Heart left ventricle (tissue), 16 donors: Measurements from ENCODE around the gene CHRM5. TPM values are rescaled to one million over a fixed set of nuclear protein-coding genes. Genes with fewer than 3 reads are reported as not detected.

ENCODE experiments used
- ATAC-seq, 4 donors: fragments of 200-7000 bp; cut with Tn5 transposase; one replicate each; pipeline ENCODE4 v1.9.1; 2020 to 2022; ENCODE audit warnings: moderate library complexity in 4 of 4, mild to moderate bottlenecking in 3 of 4, moderate number of reproducible peaks in 1 of 4
- DNase-seq, 5 donors: peaks; one replicate each; pipeline ENCODE4 v3.0.0-alpha.2; 2020
- H3K27ac ChIP-seq, 12 donors: fragments of 200-600 bp; sonication (generic) in 4 of 12; one replicate each; pipeline versions ENCODE4 v1.5.0 to v1.8.0; 2016 to 2022; ENCODE audit warnings: mild to moderate bottlenecking in 2 of 12
- H3K27me3 ChIP-seq, 9 donors: fragments of 200-600 bp; sonication (generic) in 2 of 9; one replicate each; pipeline versions ENCODE4 v1.5.1 to v1.8.0; 2016 to 2022; ENCODE audit warnings: mild to moderate bottlenecking in 3 of 9
- H3K36me3 ChIP-seq, 9 donors: fragments of 200-600 bp; sonication (generic) in 2 of 9; one replicate each; pipeline versions ENCODE4 v1.5.0 to v1.8.0; 2018 to 2022; ENCODE audit warnings: mild to moderate bottlenecking in 2 of 9
- H3K4me1 ChIP-seq, 12 donors: fragments of 200-600 bp; sonication (generic) in 4 of 12; one replicate each; pipeline versions ENCODE4 v1.5.0 to v1.8.0; 2016 to 2022; ENCODE audit warnings: mild to moderate bottlenecking in 3 of 12
- H3K4me3 ChIP-seq, 12 donors: fragments of 200-600 bp; sonication (generic) in 4 of 12; one replicate each; pipeline versions ENCODE4 v1.5.0 to v1.8.0; 2017 to 2022; ENCODE audit warnings: mild to moderate bottlenecking in 9 of 12, moderate library complexity in 4 of 12
- H3K9me3 ChIP-seq, 12 donors: fragments of 200-600 bp; sonication (generic) in 4 of 12; one replicate each; pipeline versions ENCODE4 v1.5.0 to v1.8.0; 2016 to 2022; ENCODE audit warnings: mild to moderate bottlenecking in 1 of 12
- CTCF ChIP-seq, 12 donors: fragments of 200-600 bp; sonication (generic) in 4 of 12; IDR thresholded peaks; one replicate each; pipeline versions ENCODE4 v1.5.0 to v1.8.0; 2018 to 2022; ENCODE audit warnings: antibody characterized with exemption in 12 of 12, mild to moderate bottlenecking in 5 of 12
- POLR2A ChIP-seq, 2 donors: fragments of 450-650 bp; IDR thresholded peaks; one replicate each; pipeline ENCODE4 v1.6.1; 2017; ENCODE audit warnings: antibody characterized with exemption in 2 of 2, mild to moderate bottlenecking in 2 of 2, moderate library complexity in 2 of 2
- WGBS, 4 donors: extraction: QIAGEN DNeasy Blood & Tissue Kit in 2 of 4; methylation state at CpG; one replicate each; pipeline versions ENCODE4 v1.1.5 to v1.1.7; 2013 to 2018; 5-methylcytosine and 5-hydroxymethylcytosine counted together
- intact Hi-C, 10 donors: fragments of 100-400 bp; cut with DNase I; formaldehyde crosslinking; loops; one replicate each; pipeline versions ENCODE4 v1.11.1 to v1.14.2; 2022
- polyA plus RNA-seq, 2 donors: library from polyadenylated mRNA; stranded (reverse); fragments of 200-250 nt; gene quantifications; one replicate each; pipeline ENCODE4 v1.2.3, GENCODE V29; 2013
- total RNA-seq, 9 donors: library from RNA; depleted of rRNA in 2 of 9; stranded (reverse); fragments of >200 nt in 2 of 9; fragmentation: NEBNext Ultra II Directional in 3 of 9; extraction: Animal tissue kit (Norgen Biotek cat#: 25700) in 3 of 9; gene quantifications; one replicate each; pipeline versions ENCODE4 v1.1.0 to v1.2.4, GENCODE V29; 2016 to 2023
- donor health status: ischemic (EF 13 %, LVEDD 7.1; RV severe dilation, severe dysfunction).
- donor health status: healthy with polysubstance abuse.
- donor health status: DM: no; HTN: yes; CAD: no.
- donor health status: DM: no; HTN: no; CAD: no.
- donor health status: ischemic (EF 25% LVEDD 6.9; RV normal size, moderate dysfunction).
- donor health status: ischemic (EF 25% LVEDD 5.7; RV mildly dilated, moderate dysfunction).
- donor health status: healthy.
- donor health status: DM: yes; HTN: yes; CAD: no.
- donor health status: ischemic (EF 35%, LVEDD 5.7; RV mildly dilated, moderate dysfunction).
- donor health status: nonischemic (EF 11% LVEDD 7.7; RV severe dilation, severe dysfunction).
- donor health status: DM: yes; HTN: yes; CAD: no.
- donor health status: PGD.
- donor health status: ischemic (EF 29% LVEDD 5.4; RV normal size, mild dysfunction).
- donor health status: nonischemic (EF 23%, LVEDD 6.1; RV moderate dilation, normal function).

CHRM5 gene
- total and polyA plus RNA-seq, 11 donors, result not detected

DNA sequence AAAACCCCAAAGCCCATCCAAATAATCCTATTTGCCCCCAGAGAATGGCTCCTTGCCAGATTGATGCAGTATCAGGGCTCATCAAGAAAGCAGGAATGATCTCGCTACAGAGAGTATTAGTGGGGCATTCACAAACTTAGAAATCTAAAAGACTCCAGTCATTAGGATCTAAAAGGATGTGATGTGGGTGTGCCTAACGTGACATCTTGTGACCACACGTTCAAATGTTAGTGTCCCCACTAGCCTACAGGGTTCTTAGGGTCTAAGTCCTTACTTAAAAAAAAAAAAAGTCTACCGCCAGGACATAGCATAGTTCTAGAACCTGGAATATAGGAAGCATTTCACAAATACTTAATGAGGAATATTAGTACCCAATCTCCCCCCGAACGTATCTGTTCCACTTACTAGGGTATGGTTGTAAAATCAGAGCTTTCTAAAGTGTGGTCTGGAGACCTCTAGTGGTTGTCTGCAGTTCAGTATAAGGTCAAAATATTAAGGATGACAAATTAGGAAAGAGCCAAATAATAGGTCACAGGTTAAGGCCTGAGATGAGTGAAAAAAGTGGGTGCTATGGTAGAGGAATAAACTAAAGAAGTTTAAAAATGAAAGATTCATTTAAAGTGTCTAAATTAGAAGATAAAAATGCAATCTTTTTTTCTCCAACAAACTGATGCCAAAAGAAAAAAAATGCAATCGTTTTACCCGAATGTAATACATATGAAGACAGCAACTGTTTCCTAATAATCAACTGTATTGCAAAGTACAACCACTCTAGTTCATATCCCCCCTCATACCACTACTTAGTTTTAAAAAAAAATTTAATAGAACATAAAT lies 4.2 kb upstream of the CHRM5 start:
- intact Hi-C loops, result loop anchor here in 8 of 10 donors (5.0 to 10.0 kb wide), 2 partner anchors 227 to 229 kb away; no protein-coding TSS in a partner anchor
- H3K27ac ChIP-seq, result no peak overlapping the region
- 61 to 64% (median 61%) methylated on average over 8 of the region's 8 CpGs for WGBS, 4 donors
- DNase-seq (no peak), ATAC-seq (no peak)
- H3K27me3 ChIP-seq, result no peaks in the 10 kb centered on the region
- H3K4me1 ChIP-seq, result peaks cover 0 to 6% (median 0%) of the 10 kb centered on the region in 12 donors
- no peak overlapping the region for H3K4me3 ChIP-seq
- no peaks in the 10 kb centered on the region for H3K9me3 ChIP-seq
- no peaks in the 10 kb centered on the region for H3K36me3 ChIP-seq
- TF ChIP-seq POLR2A (IDR thresholded peaks at IDR 0.05) (no peak), CTCF (IDR thresholded peaks at IDR 0.05) (peak; percentile 34 to 68 (median 50))

GRCh38 chr15:33964665-33965040 lies 3.6 kb upstream of the CHRM5 start:
- Histone ChIP-seq H3K27ac (no peak overlapping the region), H3K4me3 (no peak overlapping the region), H3K4me1 (peaks cover 0 to 6% (median 0%) of the 10 kb centered on the region in 12 donors), H3K27me3 (no peaks in the 10 kb centered on the region), H3K9me3 (no peaks in the 10 kb centered on the region), H3K36me3 (no peaks in the 10 kb centered on the region)
- 95 to 99% (median 98%) methylated on average over 2 of the region's 2 CpGs for WGBS, 4 donors
- DNase-seq, result no peak
- no peak for ATAC-seq
- TF ChIP-seq POLR2A (IDR thresholded peaks at IDR 0.05) (no peak), CTCF (IDR thresholded peaks at IDR 0.05) (no peak)
- intact Hi-C loops, result loop anchor here (5.0 to 10.0 kb wide), 2 partner anchors 227 to 230 kb away; no protein-coding TSS in a partner anchor

DNA sequence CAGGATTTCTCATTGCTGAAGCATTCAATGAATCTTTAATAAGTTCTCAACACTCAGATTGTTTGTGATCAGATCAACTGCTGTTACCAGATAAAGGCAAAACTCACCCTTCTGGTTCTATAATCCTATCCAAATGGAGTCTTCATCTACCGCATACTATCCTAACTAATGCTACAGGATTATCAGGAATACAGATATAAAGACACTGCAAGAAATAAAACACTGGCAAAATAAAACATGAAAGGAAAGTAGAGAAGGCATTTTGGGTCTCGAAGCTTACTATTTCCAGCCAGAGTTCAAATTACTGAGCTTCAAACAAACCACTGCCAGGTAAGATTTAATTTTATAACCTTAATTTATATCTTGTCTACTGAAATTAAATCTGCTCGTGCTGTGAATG lies 524 bp downstream of the CHRM5 start:
- Histone ChIP-seq H3K27ac (no peak overlapping the region), H3K4me3 (no peak overlapping the region), H3K4me1 (peaks cover 0 to 6% (median 0%) of the 10 kb centered on the region in 12 donors), H3K9me3 (no peaks in the 10 kb centered on the region), H3K36me3 (no peaks in the 10 kb centered on the region), H3K27me3 (no peaks in the 10 kb centered on the region)
- WGBS, 4 donors, result 84 to 90% (median 85%) methylated on average over 3 of the region's 3 CpGs
- intact Hi-C loops, result loop anchor here in 7 of 10 donors (5.0 to 10.0 kb wide), 2 partner anchors 232 to 234 kb away; no protein-coding TSS in a partner anchor
- no peak for TF ChIP-seq CTCF (IDR thresholded peaks at IDR 0.05)
- no peak for TF ChIP-seq POLR2A (IDR thresholded peaks at IDR 0.05)
- DNase-seq, result no peak
- ATAC-seq, result no peak

DNA sequence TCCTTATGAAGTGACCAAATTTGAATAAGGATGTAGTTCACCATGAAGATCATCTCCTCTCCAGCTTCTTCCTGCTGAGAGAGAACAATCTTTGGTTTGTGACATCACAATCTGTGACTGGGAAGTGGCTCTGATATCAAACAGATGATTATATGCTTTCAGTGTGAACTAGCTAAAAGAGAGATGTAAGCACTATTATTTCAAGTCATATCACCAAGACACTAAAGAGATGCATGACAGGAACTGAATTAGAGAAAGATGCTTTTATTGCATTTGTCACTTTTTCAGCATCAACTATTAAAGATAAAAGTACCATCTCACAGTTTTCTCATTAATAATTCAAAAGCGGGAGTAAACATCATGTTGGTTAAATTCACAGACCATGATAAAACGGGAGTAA lies 3.5 kb downstream of the CHRM5 start:
- WGBS, 4 donors, result 91 to 94% (median 92%) methylated on average over 2 of the region's 2 CpGs
- no peak for ATAC-seq
- TF ChIP-seq POLR2A (IDR thresholded peaks at IDR 0.05) (no peak), CTCF (IDR thresholded peaks at IDR 0.05) (no peak)

More for the DNA sequence above, 3.5 kb downstream of the CHRM5 start:
- no peak for DNase-seq
- H3K27me3 ChIP-seq, result no peaks in the 10 kb centered on the region
- peaks cover 0 to 6% (median 0%) of the 10 kb centered on the region in 12 donors for H3K4me1 ChIP-seq
- no peak overlapping the region for H3K4me3 ChIP-seq
- H3K36me3 ChIP-seq, result no peaks in the 10 kb centered on the region
- no peaks in the 10 kb centered on the region for H3K9me3 ChIP-seq
- H3K27ac ChIP-seq, result no peak overlapping the region
- intact Hi-C loops, result no loop called here
